ENCODE measurements around the gene TMC2.

DNA sequence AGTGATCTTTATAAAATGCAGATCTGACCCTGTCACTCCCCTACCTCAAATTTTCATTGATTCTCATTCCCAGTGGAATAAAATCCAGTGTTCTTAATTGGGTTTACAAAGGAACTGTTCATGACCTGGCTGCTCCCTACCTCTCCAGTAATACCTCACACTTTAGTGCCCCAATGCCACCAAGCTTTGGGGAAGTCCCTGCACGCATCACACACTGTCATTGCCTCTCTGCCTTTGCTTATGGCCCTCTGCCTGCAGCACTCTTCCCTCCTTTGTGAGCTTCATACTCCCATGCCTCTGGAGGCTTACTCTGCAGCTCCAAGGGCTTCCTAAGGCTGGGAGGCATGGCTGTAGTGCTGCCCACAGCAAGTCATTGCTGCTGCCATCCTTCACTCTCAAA lies 57.4 kb downstream of the TMC2 start:
- TF ChIP-seq SIN3A (IDR thresholded peaks at IDR 0.05; ENCODE audit: borderline replicate concordance, insufficient read depth, low read length): no peak
- no peak for TF ChIP-seq POLR2AphosphoS5 (IDR thresholded peaks at IDR 0.05; ENCODE audit: low read depth, low read length)

Data from PFSK-1 (cell line).